B cell (primary cell): ENCODE measurements around the gene LMO1. TPM values are rescaled to one million over a fixed set of nuclear protein-coding genes. Genes with fewer than 3 reads are reported as not detected.

Source experiments
- ATAC-seq: fragments of 200-7000 bp; cut with Tn5 transposase; one replicate; pipeline ENCODE4 v1.10.0; 2021; ENCODE audit warnings: low read depth, mild to moderate bottlenecking, moderate number of reproducible peaks, moderate library complexity
- CTCF ChIA-PET: fragments of 350-600 bp; sonication (Branson Sonifier 250); formaldehyde crosslinking; loops from one replicate; lab custom pipeline; 2021; ENCODE audit warnings: antibody characterized with exemption, inconsistent platforms; lab: Charles Lee
- POLR2A ChIA-PET: fragments of 350-600 bp; sonication (Branson Sonifier 250); formaldehyde crosslinking; loops from one replicate; lab custom pipeline; 2021; ENCODE audit warnings: antibody characterized with exemption; lab: Charles Lee
- DNase-seq: peaks from one replicate; pipeline ENCODE4 v3.0.0; 2013
- H2AFZ ChIP-seq: 2 replicates; pipeline ENCODE4 v1.6.1; 2012; ENCODE audit warnings: mild to moderate bottlenecking, low read depth, low read length; ENCODE audit not compliant: insufficient read depth, poor library complexity, severe bottlenecking
- H3K27ac ChIP-seq, 2 donors: 1 replicate in 1 of 2; 2 replicates in 1 of 2; pipeline ENCODE4 v1.5.1; 2012 to 2013; ENCODE audit warnings: low read length in 2 of 2, mild to moderate bottlenecking in 2 of 2, moderate library complexity in 1 of 2
- H3K27me3 ChIP-seq, 4 experiments: fragments of 200-600 bp in 1 of 4; sonication (generic) in 1 of 4; replicated peaks in 1 of 4; 1 replicate in 2 of 4; 2 replicates in 2 of 4; pipeline versions ENCODE4 v1.6.1 to v1.7.0; 2013 to 2016; ENCODE audit warnings: low read length in 3 of 4, mild to moderate bottlenecking in 2 of 4, mixed read lengths in 1 of 4, moderate library complexity in 1 of 4; ENCODE audit not compliant: insufficient read depth in 4 of 4, control insufficient read depth in 3 of 4; ENCODE audit errors: control extremely low read depth in 1 of 4
- H3K36me3 ChIP-seq, 2 experiments: replicated peaks in 1 of 2; 1 replicate in 1 of 2; 2 replicates in 1 of 2; pipeline versions ENCODE4 v1.6.1 to v1.7.1; 2013; ENCODE audit warnings: low read length in 1 of 2; ENCODE audit not compliant: insufficient read depth in 2 of 2, control insufficient read depth in 1 of 2; ENCODE audit errors: control extremely low read depth in 1 of 2, extremely low read depth in 1 of 2
- H3K4me1 ChIP-seq, 2 donors: fragments of 200-600 bp in 1 of 2; sonication (generic) in 1 of 2; 1 replicate in 1 of 2; 2 replicates in 1 of 2; pipeline versions ENCODE4 v1.5.1 to v1.6.1; 2013 to 2017; ENCODE audit warnings: low read length in 2 of 2; ENCODE audit not compliant: control insufficient read depth in 2 of 2, insufficient read depth in 2 of 2
- H3K4me2 ChIP-seq: replicated peaks from 2 replicates; pipeline ENCODE3; 2012; ENCODE audit warnings: mild to moderate bottlenecking, low read depth, low read length; ENCODE audit not compliant: poor library complexity, severe bottlenecking
- H3K4me3 ChIP-seq, 5 experiments: fragments of 200-600 bp in 1 of 5; sonication (generic) in 1 of 5; 1 replicate in 3 of 5; 2 replicates in 2 of 5; pipeline versions ENCODE4 v1.5.1 to v1.7.0; 2011 to 2016; ENCODE audit warnings: low read length in 4 of 5, mild to moderate bottlenecking in 4 of 5, low read depth in 2 of 5, control low read depth in 1 of 5, moderate library complexity in 1 of 5; ENCODE audit not compliant: insufficient read depth in 1 of 5; ENCODE audit errors: control extremely low read depth in 1 of 5, extremely low read depth in 1 of 5
- H3K79me2 ChIP-seq: fragments of 200-600 bp; sonication (generic); one replicate; pipeline ENCODE4 v1.6.0; 2016; ENCODE audit warnings: low read length; ENCODE audit not compliant: control insufficient read depth, insufficient read depth
- H3K9ac ChIP-seq: fragments of 200-600 bp; sonication (generic); 2 replicates; pipeline ENCODE4 v1.6.1; 2017; ENCODE audit warnings: mild to moderate bottlenecking, low read length, moderate library complexity
- H3K9me3 ChIP-seq, 3 donors: one replicate each; pipeline versions ENCODE4 v1.6.1 to v1.7.1; 2013; ENCODE audit warnings: low read length in 2 of 3; ENCODE audit not compliant: control insufficient read depth in 2 of 3, insufficient read depth in 1 of 3; ENCODE audit errors: control extremely low read depth in 1 of 3
- H4K20me1 ChIP-seq: 2 replicates; pipeline ENCODE4 v1.6.0; 2012; ENCODE audit warnings: mild to moderate bottlenecking, low read length; ENCODE audit not compliant: insufficient read depth, control insufficient read depth, poor library complexity, severe bottlenecking
- H3K27ac Mint-ChIP-seq: one replicate; pipeline ENCODE4 v1.8.0; 2021; ENCODE audit warnings: mixed read lengths
- H3K27me3 Mint-ChIP-seq: one replicate; pipeline ENCODE4 v1.8.0; 2021; ENCODE audit warnings: mixed read lengths
- H3K4me1 Mint-ChIP-seq: one replicate; pipeline ENCODE4 v1.8.0; 2021; ENCODE audit warnings: mixed read lengths
- H3K4me3 Mint-ChIP-seq: one replicate; pipeline ENCODE4 v1.8.0; 2021; ENCODE audit warnings: mixed read lengths
- H3K9me3 Mint-ChIP-seq: one replicate; pipeline ENCODE4 v1.8.0; 2022; ENCODE audit warnings: mixed read lengths; ENCODE audit not compliant: insufficient read depth
- CTCF ChIP-seq: fragments of 200-600 bp; IDR thresholded peaks from one replicate; pipeline ENCODE4 v1.8.0; 2022; ENCODE audit warnings: antibody characterized with exemption, mild to moderate bottlenecking
- EZH2 ChIP-seq: IDR thresholded peaks from 2 replicates; pipeline ENCODE4 v1.6.1; 2012; ENCODE audit warnings: borderline replicate concordance, low read depth, mild to moderate bottlenecking, moderate library complexity, low read length; ENCODE audit not compliant: insufficient read depth, poor library complexity, severe bottlenecking
- WGBS: methylation state at CpG from one replicate; pipeline ENCODE4 v1.1.5; 2013; ENCODE audit warnings: missing lambda C conversion rate; ENCODE audit not compliant: insufficient coverage; 5-methylcytosine and 5-hydroxymethylcytosine counted together
- intact Hi-C: fragments of 100-400 bp; cut with micrococcal nuclease; formaldehyde crosslinking; loops from one replicate; pipeline ENCODE4 v1.10.0; 2022
- polyA plus RNA-seq: library from polyadenylated mRNA; depleted of rRNA; stranded (reverse); fragments of >200 nt; gene quantifications from 2 replicates; pipeline ENCODE4 v1.2.3, GENCODE V29; 2012
- total RNA-seq, 2 donors: library from RNA; stranded (reverse); fragments of 120-200 nt in 1 of 2; gene quantifications; 1 replicate in 1 of 2; 2 replicates in 1 of 2; pipeline versions ENCODE4 v1.2.3 to v1.2.4, GENCODE V29; 2013 to 2022

Gene LMO1
- total and polyA plus RNA-seq, 2 donors (not counting 1 experiment from before 2014, with no cell fraction given), result 0.22 TPM; not detected in 1

- H3K4me3 ChIP-seq, result no peak overlapping the region
- no peaks in the 10 kb centered on the region for H4K20me1 ChIP-seq
- DNase-seq, result no peak
- intact Hi-C loops, result no loop called here
- peaks cover 0 to 13% (median 0%) of the 10 kb centered on the region in 4 experiments for H3K27me3 ChIP-seq
- ATAC-seq, result no peak
- no peaks in the 10 kb centered on the region for H3K4me1 ChIP-seq
- H3K9me3 ChIP-seq, result peaks cover 0 to 4% (median 0%) of the 10 kb centered on the region in 3 donors
- Mint-ChIP-seq H3K4me3 (no peak overlapping the region), H3K27ac (no peak overlapping the region), H3K4me1 (no peaks in the 10 kb centered on the region), H3K27me3 (peaks cover 35% of the 10 kb centered on the region), H3K9me3 (peaks cover 4% of the 10 kb centered on the region)
- H3K79me2 ChIP-seq, result no peaks in the 10 kb centered on the region
- no peak overlapping the region for H3K27ac ChIP-seq
- WGBS, result 84% methylated on average over 5 of the region's 5 CpGs
- H3K36me3 ChIP-seq, result no peaks in the 10 kb centered on the region
- no peak overlapping the region for H3K4me2 ChIP-seq
- ChIA-PET CTCF (interaction anchor here (0.9 kb wide), 1 partner anchor 20 kb away, joined by 3 read pairs; the partner anchor contains the start of gene LMO1), POLR2A (no interaction called here)
- no peak overlapping the region for H3K9ac ChIP-seq
- TF ChIP-seq EZH2, result no peak
- TF ChIP-seq CTCF, result no peak
- H2AFZ ChIP-seq, result no peak overlapping the region
These were observed 20.2 kb downstream of the LMO1 start for GRCh38 chr11:8243458-8243857.

GRCh38 chr11:8242499-8243280 is 21.0 kb downstream of the LMO1 start:
- TF ChIP-seq CTCF (no peak), EZH2 (no peak)
- 53% methylated on average over 15 of the region's 19 CpGs for WGBS

More at GRCh38 chr11:8242499-8243280, 21.0 kb downstream of the LMO1 start:
- Histone ChIP-seq H3K36me3 (no peaks in the 10 kb centered on the region), H2AFZ (no peak overlapping the region), H3K9ac (no peak overlapping the region), H3K4me1 (no peaks in the 10 kb centered on the region), H3K27ac (no peak overlapping the region), H4K20me1 (no peaks in the 10 kb centered on the region), H3K27me3 (peaks cover 0 to 13% (median 0%) of the 10 kb centered on the region in 4 experiments), H3K4me2 (no peak overlapping the region), H3K79me2 (no peaks in the 10 kb centered on the region), H3K4me3 (no peak overlapping the region), H3K9me3 (peaks cover 0 to 4% (median 0%) of the 10 kb centered on the region in 3 donors)
- Mint-ChIP-seq H3K4me3 (no peak overlapping the region), H3K27me3 (peaks cover 31% of the 10 kb centered on the region), H3K4me1 (no peaks in the 10 kb centered on the region), H3K27ac (no peak overlapping the region), H3K9me3 (peaks cover 4% of the 10 kb centered on the region)
- ChIA-PET POLR2A (no interaction called here), CTCF (interaction anchor here (0.7 to 1.1 kb wide), 2 partner anchors 16 to 324 kb away, joined by 3 to 4 read pairs; no protein-coding TSS in a partner anchor)
- ATAC-seq, result no peak
- intact Hi-C loops, result no loop called here
- no peak for DNase-seq
